CD4-positive, CD25-positive, alpha-beta regulatory T cell (primary cell): Measurements from ENCODE around the gene TMEM44. TPM values are rescaled to one million over a fixed set of nuclear protein-coding genes. Genes with fewer than 3 reads are reported as not detected.
"Not testable (repeated sequence)": the region's sequence is repeated elsewhere in the genome, so short reads cannot be mapped to it uniquely, and the experiment has no call there.

Source experiments
- ATAC-seq, 2 donors: fragments of 150-1000 bp; cut with Tn5 transposase; one replicate each; pipeline ENCODE4 v1.10.0; 2021; ENCODE audit warnings: low read depth in 2 of 2, moderate number of reproducible peaks in 2 of 2, moderate library complexity in 1 of 2
- DNase-seq, 3 donors: peaks; one replicate each; pipeline versions ENCODE4 v3.0.0 to v3.0.0-alpha.2; 2012 to 2022; ENCODE audit warnings: mixed read lengths in 1 of 3
- H3K27ac ChIP-seq: one replicate; pipeline ENCODE4 v1.7.0; 2013; ENCODE audit warnings: mild to moderate bottlenecking, low read length; ENCODE audit not compliant: insufficient read depth, poor library complexity, severe bottlenecking
- H3K27me3 ChIP-seq: one replicate; pipeline ENCODE4 v1.7.0; 2013; ENCODE audit warnings: low read length; ENCODE audit not compliant: control insufficient read depth, insufficient read depth
- H3K36me3 ChIP-seq: one replicate; pipeline ENCODE4 v1.7.0; 2013; ENCODE audit warnings: mild to moderate bottlenecking, low read length, moderate library complexity; ENCODE audit not compliant: control insufficient read depth, insufficient read depth
- H3K4me1 ChIP-seq: 2 replicates; pipeline ENCODE4 v1.7.0; 2013; ENCODE audit warnings: mild to moderate bottlenecking, low read length; ENCODE audit not compliant: insufficient read depth, control insufficient read depth, poor library complexity, severe bottlenecking
- H3K4me3 ChIP-seq: one replicate; pipeline ENCODE4 v1.7.0; 2013; ENCODE audit warnings: low read depth, mild to moderate bottlenecking, low read length, moderate library complexity
- H3K9me3 ChIP-seq, 2 experiments: 1 replicate in 1 of 2; 2 replicates in 1 of 2; pipeline ENCODE4 v1.7.0; 2013; ENCODE audit warnings: low read length in 2 of 2, mild to moderate bottlenecking in 1 of 2, moderate library complexity in 1 of 2; ENCODE audit not compliant: control insufficient read depth in 2 of 2
- H3K27ac Mint-ChIP-seq, 3 donors: one replicate each; pipeline ENCODE4 v1.8.0; 2020 to 2022; ENCODE audit warnings: mild to moderate bottlenecking in 3 of 3, mixed read lengths in 3 of 3, moderate library complexity in 2 of 3
- H3K27me3 Mint-ChIP-seq: one replicate; pipeline ENCODE4 v1.8.0; 2022; ENCODE audit warnings: mild to moderate bottlenecking, mixed read lengths
- H3K36me3 Mint-ChIP-seq: one replicate; pipeline ENCODE4 v1.8.0; 2020; ENCODE audit warnings: mixed read lengths
- H3K4me1 Mint-ChIP-seq, 4 donors: one replicate each; pipeline ENCODE4 v1.8.0; 2020 to 2022; ENCODE audit warnings: mixed read lengths in 4 of 4, mild to moderate bottlenecking in 1 of 4
- H3K4me3 Mint-ChIP-seq, 4 donors: one replicate each; pipeline ENCODE4 v1.8.0; 2020 to 2022; ENCODE audit warnings: mild to moderate bottlenecking in 4 of 4, mixed read lengths in 4 of 4, moderate library complexity in 3 of 4
- H3K9me3 Mint-ChIP-seq, 7 donors: one replicate each; pipeline ENCODE4 v1.8.0; 2020 to 2022; ENCODE audit warnings: mixed read lengths in 7 of 7, mild to moderate bottlenecking in 3 of 7, moderate library complexity in 2 of 7
- polyA plus RNA-seq, 4 donors: library from polyadenylated mRNA; unstranded; fragments of 300-500 nt; fragmentation: Illumina TruSeq; gene quantifications; one replicate each; pipeline ENCODE4 v1.2.3, GENCODE V29; 2021
- total RNA-seq: library from RNA; stranded (reverse); gene quantifications from one replicate; pipeline ENCODE4 v1.2.3, GENCODE V29; 2022

The TMEM44 gene
- total and polyA plus RNA-seq, 5 donors from 2014 or later = 0.41 to 5.5 (median 0.75) TPM

- no peaks in the 10 kb centered on the region for H3K4me1 ChIP-seq
- DNase-seq = no peak
- H3K27me3 Mint-ChIP-seq = no peaks in the 10 kb centered on the region
- H3K27ac Mint-ChIP-seq = peak overlapping the region in 2 of 3 donors; percentile 58 to 68
- H3K4me3 ChIP-seq = no peak overlapping the region
- H3K27me3 ChIP-seq = no peaks in the 10 kb centered on the region
- no peaks in the 10 kb centered on the region for H3K9me3 Mint-ChIP-seq
- H3K4me1 Mint-ChIP-seq = peaks cover 0 to 20% (median 10%) of the 10 kb centered on the region in 4 donors
- ATAC-seq = no peak
- H3K36me3 ChIP-seq = peaks cover 37% of the 10 kb centered on the region
- peak overlapping the region in 1 of 4 donors; percentile 34 for H3K4me3 Mint-ChIP-seq
- H3K9me3 ChIP-seq = no peaks in the 10 kb centered on the region
- H3K36me3 Mint-ChIP-seq = peaks cover 32% of the 10 kb centered on the region
- H3K27ac ChIP-seq = no peak overlapping the region
Observed at GRCh38 chr3:194638991-194639605, 5.9 kb upstream of the TMEM44 start.

DNA sequence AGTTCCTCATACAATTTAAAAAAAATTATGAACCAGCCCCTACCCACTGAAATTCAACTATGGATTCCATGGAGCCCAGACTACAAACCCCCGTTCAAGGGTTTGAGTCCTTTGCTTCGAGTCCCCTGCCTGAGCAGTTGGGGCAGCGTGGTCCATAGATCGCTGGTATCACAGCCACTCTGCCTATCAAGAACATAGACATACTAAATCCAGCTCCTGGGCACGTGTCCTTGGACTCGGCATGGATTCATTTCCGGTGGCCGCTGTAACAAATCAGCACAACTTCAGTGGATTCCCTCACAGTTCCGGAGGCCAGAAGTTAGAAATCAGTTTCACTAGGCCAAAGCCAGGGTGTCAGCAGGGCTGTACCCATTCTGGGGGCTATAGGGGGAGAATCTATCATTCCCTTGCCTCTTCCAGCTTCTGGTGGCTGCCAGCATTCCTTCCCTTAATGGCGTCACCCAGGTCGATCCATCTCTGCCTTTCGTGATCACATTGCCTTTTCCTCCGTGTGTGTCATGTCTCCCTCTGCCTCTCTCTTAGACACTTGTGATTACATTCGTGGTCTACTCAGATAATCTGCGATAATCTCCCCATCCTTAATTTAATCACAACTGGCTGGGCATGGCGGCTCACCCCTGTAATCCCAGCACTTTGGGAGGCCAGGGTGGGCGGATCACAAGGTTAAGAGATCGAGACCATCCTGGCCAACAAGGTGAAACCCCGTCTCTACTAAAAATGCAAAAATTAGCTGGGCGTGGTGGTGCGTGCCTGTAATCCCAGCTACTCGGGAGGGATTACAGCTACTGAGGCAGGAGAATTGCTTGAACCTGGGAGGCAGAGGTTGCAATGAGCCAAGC, 4.6 kb upstream of the TMEM44 start:
- peaks cover 0 to 24% (median 10%) of the 10 kb centered on the region in 4 donors for H3K4me1 Mint-ChIP-seq
- DNase-seq = no peak
- no peaks in the 10 kb centered on the region for H3K9me3 Mint-ChIP-seq
- no peaks in the 10 kb centered on the region for H3K9me3 ChIP-seq
- H3K4me3 ChIP-seq = no peak overlapping the region
- ATAC-seq = no peak
- H3K27ac Mint-ChIP-seq = peak overlapping the region in 2 of 3 donors; percentile 83 to 86
- no peak overlapping the region for H3K27ac ChIP-seq
- H3K27me3 Mint-ChIP-seq = no peaks in the 10 kb centered on the region
- peaks cover 8% of the 10 kb centered on the region for H3K4me1 ChIP-seq
- H3K27me3 ChIP-seq = no peaks in the 10 kb centered on the region
- H3K4me3 Mint-ChIP-seq = peak overlapping the region in 1 of 4 donors; percentile 43
- H3K36me3 ChIP-seq = peaks cover 26% of the 10 kb centered on the region
- peaks cover 20% of the 10 kb centered on the region for H3K36me3 Mint-ChIP-seq

- H3K27ac ChIP-seq = no peak overlapping the region
- no peak overlapping the region for H3K4me3 Mint-ChIP-seq
- no peaks in the 10 kb centered on the region for H3K9me3 Mint-ChIP-seq
- H3K36me3 Mint-ChIP-seq = peaks cover 16% of the 10 kb centered on the region
- no peaks in the 10 kb centered on the region for H3K27me3 ChIP-seq
- no peaks in the 10 kb centered on the region for H3K9me3 ChIP-seq
- peaks cover 15% of the 10 kb centered on the region for H3K4me1 ChIP-seq
- H3K4me3 ChIP-seq = no peak overlapping the region
- peak overlapping the region in 2 of 3 donors; percentile 62 to 86 for H3K27ac Mint-ChIP-seq
- peaks cover 20% of the 10 kb centered on the region for H3K36me3 ChIP-seq
- peaks cover 0 to 28% (median 10%) of the 10 kb centered on the region in 4 donors for H3K4me1 Mint-ChIP-seq
- DNase-seq = no peak
- H3K27me3 Mint-ChIP-seq = no peaks in the 10 kb centered on the region
- ATAC-seq = no peak
Observed at GRCh38 chr3:194637066-194637465, 3.8 kb upstream of the TMEM44 start.

DNA sequence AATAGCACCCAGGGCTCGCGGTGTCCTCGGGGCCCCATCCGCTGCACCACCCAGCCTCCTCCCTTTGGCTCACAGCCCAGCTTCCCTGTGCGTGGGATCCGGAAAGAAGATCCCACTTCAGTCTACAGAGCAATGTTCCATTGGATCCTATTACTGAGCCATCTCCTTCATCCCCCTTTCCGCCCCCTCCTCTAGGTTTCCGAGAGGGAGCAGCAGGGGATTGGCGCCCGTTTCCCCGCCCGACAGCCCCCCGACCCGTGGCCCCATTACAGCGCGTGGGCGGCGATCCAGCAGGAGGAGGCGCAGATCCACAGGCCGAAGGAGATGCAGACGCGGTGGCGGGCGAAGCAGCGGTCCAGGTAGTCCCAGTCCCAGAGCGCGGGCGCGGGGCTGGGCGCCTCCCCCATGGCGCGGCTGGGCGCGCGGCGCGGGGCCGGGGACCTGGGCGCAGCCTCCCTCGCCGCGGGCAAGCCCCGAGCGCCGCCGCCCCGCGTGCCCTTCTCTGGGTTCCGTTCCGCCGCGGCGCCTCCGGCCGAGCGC, 340 bp downstream of the TMEM44 start:
- Mint-ChIP-seq H3K36me3 (no peaks in the 10 kb centered on the region), H3K9me3 (no peaks in the 10 kb centered on the region), H3K4me1 (peaks cover 0 to 17% (median 2%) of the 10 kb centered on the region in 4 donors), H3K27ac (no peak overlapping the region), H3K27me3 (no peaks in the 10 kb centered on the region), H3K4me3 (peak overlapping the region; percentile 85 to 92 (median 89))
- ATAC-seq (no peak), DNase-seq (peak in 1 of 3 donors; percentile 12)
- Histone ChIP-seq H3K27ac (no peak overlapping the region), H3K36me3 (no peaks in the 10 kb centered on the region), H3K4me3 (peak overlapping the region; percentile 48), H3K27me3 (no peaks in the 10 kb centered on the region), H3K9me3 (no peaks in the 10 kb centered on the region), H3K4me1 (peaks cover 16% of the 10 kb centered on the region)

GRCh38 chr3:194632226-194632808, 902 bp downstream of the TMEM44 start:
- no peaks in the 10 kb centered on the region for H3K36me3 ChIP-seq
- H3K4me1 Mint-ChIP-seq = peaks cover 0 to 17% (median 1%) of the 10 kb centered on the region in 4 donors
- H3K36me3 Mint-ChIP-seq = no peaks in the 10 kb centered on the region
- no peak overlapping the region for H3K27ac ChIP-seq
- ATAC-seq (no peak), DNase-seq (no peak)
- no peaks in the 10 kb centered on the region for H3K27me3 Mint-ChIP-seq
- no peaks in the 10 kb centered on the region for H3K9me3 ChIP-seq
- H3K4me3 Mint-ChIP-seq = peak overlapping the region; percentile 85 to 92 (median 89)
- H3K9me3 Mint-ChIP-seq = no peaks in the 10 kb centered on the region
- H3K27ac Mint-ChIP-seq = no peak overlapping the region
- H3K4me3 ChIP-seq = peak overlapping the region; percentile 48
- H3K27me3 ChIP-seq = no peaks in the 10 kb centered on the region
- peaks cover 16% of the 10 kb centered on the region for H3K4me1 ChIP-seq

- Mint-ChIP-seq H3K36me3 (no peaks in the 10 kb centered on the region), H3K4me1 (peaks cover 0 to 14% (median 0%) of the 10 kb centered on the region in 4 donors), H3K4me3 (peak overlapping the region; percentile 85 to 92 (median 89)), H3K9me3 (no peaks in the 10 kb centered on the region), H3K27ac (no peak overlapping the region), H3K27me3 (no peaks in the 10 kb centered on the region)
- DNase-seq = no peak
- Histone ChIP-seq H3K4me3 (no peak overlapping the region), H3K9me3 (no peaks in the 10 kb centered on the region), H3K36me3 (no peaks in the 10 kb centered on the region), H3K27ac (no peak overlapping the region), H3K27me3 (no peaks in the 10 kb centered on the region), H3K4me1 (peaks cover 16% of the 10 kb centered on the region)
- no peak for ATAC-seq
Observed at GRCh38 chr3:194631696-194632095, 1.5 kb downstream of the TMEM44 start.

DNA sequence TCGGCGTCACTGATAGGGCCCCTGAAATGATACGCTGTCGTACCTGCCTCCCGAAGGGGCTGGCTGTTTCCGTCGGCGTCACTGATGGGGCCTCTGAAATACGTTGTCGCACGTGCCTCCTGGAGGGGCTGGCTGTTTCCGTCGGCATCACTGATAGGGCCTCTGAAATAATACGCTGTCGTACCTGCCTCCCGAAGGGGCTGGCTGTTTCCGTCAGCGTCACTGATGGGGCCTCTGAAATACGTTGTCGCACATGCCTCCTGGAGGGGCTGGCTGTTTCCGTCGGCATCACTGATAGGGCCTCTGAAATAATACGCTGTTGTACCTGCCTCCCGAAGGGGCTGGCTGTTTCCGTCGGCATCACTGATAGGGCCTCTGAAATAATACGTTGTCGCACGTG, 2.5 kb downstream of the TMEM44 start:
- ATAC-seq, H3K27me3 Mint-ChIP-seq, H3K9me3 Mint-ChIP-seq, H3K36me3 ChIP-seq, H3K27ac Mint-ChIP-seq, H3K4me3 Mint-ChIP-seq, H3K9me3 ChIP-seq, H3K36me3 Mint-ChIP-seq, H3K27ac ChIP-seq, DNase-seq, H3K27me3 ChIP-seq, H3K4me3 ChIP-seq: not testable (repeated sequence)
- peaks cover 16% of the 10 kb centered on the region for H3K4me1 ChIP-seq
- peaks cover 0 to 14% (median 0%) of the 10 kb centered on the region in 4 donors for H3K4me1 Mint-ChIP-seq
